WTC11 (cell line): Measurements from ENCODE around the gene SSU72. TPM values are rescaled to one million over a fixed set of nuclear protein-coding genes. Genes with fewer than 3 reads are reported as not detected.
"Not testable (repeated sequence)": the region's sequence is repeated elsewhere in the genome, so short reads cannot be mapped to it uniquely, and the experiment has no call there.

Source experiments
- ATAC-seq: fragments of 200-7000 bp; cut with Tn5 transposase; 2 replicates; pipeline ENCODE4 v1.10.0; 2021; ENCODE audit warnings: mild to moderate bottlenecking, moderate library complexity
- CTCF ChIA-PET: fragments of 300-600 bp; sonication (Branson Sonifier 250); formaldehyde crosslinking; loops from one replicate; lab custom pipeline; 2021; ENCODE audit warnings: antibody characterized with exemption; lab: Charles Lee
- POLR2A ChIA-PET: fragments of 350-600 bp; sonication (Branson Sonifier 250); formaldehyde crosslinking; loops from one replicate; lab custom pipeline; 2021; ENCODE audit warnings: antibody characterized with exemption; lab: Charles Lee
- DNase-seq: peaks from one replicate; pipeline ENCODE4 v3.0.0; 2021; ENCODE audit warnings: low spot score
- H3K27ac Mint-ChIP-seq: 2 replicates; pipeline ENCODE4 v1.8.0; 2021; ENCODE audit warnings: mixed read lengths
- H3K27me3 Mint-ChIP-seq: 2 replicates; pipeline ENCODE4 v1.8.0; 2021; ENCODE audit warnings: low read depth, mild to moderate bottlenecking, moderate library complexity, mixed read lengths
- H3K36me3 Mint-ChIP-seq: 2 replicates; pipeline ENCODE4 v1.8.0; 2021; ENCODE audit warnings: mixed read lengths
- H3K4me1 Mint-ChIP-seq: 2 replicates; pipeline ENCODE4 v1.8.0; 2022; ENCODE audit warnings: mixed read lengths
- H3K4me3 Mint-ChIP-seq: 2 replicates; pipeline ENCODE4 v1.8.0; 2021; ENCODE audit warnings: mild to moderate bottlenecking, moderate library complexity, mixed read lengths
- H3K9me3 Mint-ChIP-seq: 2 replicates; pipeline ENCODE4 v1.8.0; 2021; ENCODE audit warnings: mixed read lengths
- total RNA-seq: library from RNA; stranded (reverse); gene quantifications from 3 replicates; pipeline ENCODE4 v1.2.3, GENCODE V29; 2021

The SSU72 gene
- total RNA-seq, 1 experiment from 2014 or later, result 158 TPM

DNA sequence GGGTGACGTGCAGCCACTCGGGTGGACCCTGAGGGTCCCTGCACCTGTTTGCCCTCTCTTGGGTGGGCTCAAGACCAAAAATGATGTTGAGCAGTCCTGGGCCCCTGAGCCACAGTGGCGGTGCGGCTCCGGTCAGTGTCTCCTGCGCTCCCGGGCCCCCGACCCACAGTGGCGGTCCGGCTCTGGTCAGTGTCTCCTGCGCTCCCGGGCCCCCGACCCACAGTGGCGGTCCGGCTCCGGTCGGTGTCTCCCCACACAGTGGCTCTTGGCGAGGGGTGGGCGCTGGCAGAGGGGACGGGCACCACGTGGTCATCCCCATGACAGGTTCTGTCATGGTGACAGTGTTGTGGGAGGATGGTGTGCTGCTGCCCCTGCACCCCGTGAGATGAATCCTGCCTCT is 80.4 kb downstream of the SSU72 start:
- ATAC-seq, POLR2A ChIA-PET, H3K27me3 Mint-ChIP-seq, H3K4me1 Mint-ChIP-seq, H3K9me3 Mint-ChIP-seq, H3K27ac Mint-ChIP-seq, H3K4me3 Mint-ChIP-seq, DNase-seq: not testable (repeated sequence)
- peaks cover 38% of the 10 kb centered on the region for H3K36me3 Mint-ChIP-seq
- CTCF ChIA-PET, result interaction anchor here (2.2 kb wide), 1 partner anchor 11 kb away, joined by 8 read pairs; no protein-coding TSS in a partner anchor

Other genes with a start within 250 kb of the SSU72 start
- gene TAS1R3, start 243.6 kb downstream of the SSU72 start, total RNA-seq, result 0.18 to 0.22 TPM (median 0.21 TPM) in 3 replicates
- 74.1 to 91.4 TPM (median 77.3 TPM) in 3 replicates for gene DVL1, start 225.4 kb downstream of the SSU72 start, total RNA-seq
- 6.7 to 11.2 TPM (median 10.7 TPM) in 3 replicates for gene MXRA8, start 216.3 kb downstream of the SSU72 start, total RNA-seq
- 238 to 268 TPM (median 250 TPM) in 3 replicates for gene AURKAIP1, start 199.7 kb downstream of the SSU72 start, total RNA-seq
- gene CCNL2, start 175.5 kb downstream of the SSU72 start, total RNA-seq, result 117 to 142 TPM (median 117 TPM) in 3 replicates
- 126 to 156 TPM (median 134 TPM) in 3 replicates for gene MRPL20, start 167.6 kb downstream of the SSU72 start, total RNA-seq
- 1.6 to 2.8 TPM (median 1.9 TPM) in 3 replicates for gene ANKRD65, start 153.6 kb downstream of the SSU72 start, total RNA-seq
- 28.3 to 35.5 TPM (median 28.3 TPM) in 3 replicates for gene VWA1, start 139.2 kb downstream of the SSU72 start, total RNA-seq
- 0.60 to 0.94 TPM (median 0.61 TPM) in 3 replicates for gene ATAD3C, start 125.2 kb downstream of the SSU72 start, total RNA-seq
- gene ATAD3B, start 103.1 kb downstream of the SSU72 start, total RNA-seq, result 47.9 to 63.6 TPM (median 48.5 TPM) in 3 replicates
- 56.1 to 71.2 TPM (median 58.7 TPM) in 3 replicates for gene ATAD3A, start 62.7 kb downstream of the SSU72 start, total RNA-seq
- 6.6 to 8.8 TPM (median 8.0 TPM) in 3 replicates for gene TMEM240, start 34.2 kb downstream of the SSU72 start, total RNA-seq
- gene FNDC10, start 25.3 kb upstream of the SSU72 start, total RNA-seq, result 30.4 to 37.5 TPM (median 34.9 TPM) in 3 replicates
- gene MIB2, start 40.6 kb upstream of the SSU72 start, total RNA-seq, result 90.6 to 120 TPM (median 113 TPM) in 3 replicates
- 20.0 to 28.1 TPM (median 27.1 TPM) in 3 replicates for gene MMP23B, start 57.3 kb upstream of the SSU72 start, total RNA-seq
- gene CDK11B, start 84.1 kb upstream of the SSU72 start, total RNA-seq, result 39.5 to 41.2 TPM (median 40.7 TPM) in 3 replicates
- gene SLC35E2B, start 117.9 kb upstream of the SSU72 start, total RNA-seq, result 51.3 to 51.6 TPM (median 51.6 TPM) in 3 replicates
- 47.8 to 54.7 TPM (median 52.0 TPM) in 3 replicates for gene CDK11A, start 149.5 kb upstream of the SSU72 start, total RNA-seq
- 106 to 124 TPM (median 119 TPM) in 3 replicates for gene NADK, start 203.6 kb upstream of the SSU72 start, total RNA-seq